SK-N-SH treated with all-trans-retinoic acid at 6 μM for 48 hours (cell line): Measurements from ENCODE around the gene RAB3GAP2.

Source experiments
- ATAC-seq: fragments of 200-7000 bp; cut with Tn5 transposase; 3 replicates; pipeline ENCODE4 v1.9.1; 2020; ENCODE audit warnings: mild to moderate bottlenecking, moderate library complexity
- ARNTL ChIP-seq: fragments of 450-650 bp; formaldehyde crosslinking; IDR thresholded peaks from 2 replicates; pipeline ENCODE4 v1.5.0; 2020; ENCODE audit warnings: low read depth, mild to moderate bottlenecking, moderate library complexity, borderline replicate concordance
- CREB5 ChIP-seq: fragments of 250-450 bp; sonication (Bioruptor Pico); IDR thresholded peaks from 2 replicates; pipeline ENCODE4 v1.5.1; 2020; ENCODE audit warnings: low read depth, mild to moderate bottlenecking, moderate library complexity
- ESRRG ChIP-seq: fragments of 250-450 bp; sonication (Bioruptor Pico); IDR thresholded peaks from 2 replicates; pipeline ENCODE4 v1.6.1; 2021; ENCODE audit warnings: mild to moderate bottlenecking
- GLIS3 ChIP-seq: fragments of 250-450 bp; sonication (Bioruptor Pico); IDR thresholded peaks from 2 replicates; pipeline ENCODE4 v1.5.0; 2020; ENCODE audit warnings: mild to moderate bottlenecking, moderate library complexity
- ISL1 ChIP-seq: fragments of 250-450 bp; sonication (Bioruptor Pico); IDR thresholded peaks from 2 replicates; pipeline ENCODE4 v2.1.2; 2022; ENCODE audit warnings: mild to moderate bottlenecking, moderate library complexity
- PATZ1 ChIP-seq: fragments of 250-450 bp; sonication (Bioruptor Pico); IDR thresholded peaks from 2 replicates; pipeline ENCODE4 v1.8.0; 2020; ENCODE audit warnings: mild to moderate bottlenecking, moderate library complexity, borderline replicate concordance
- POU6F1 ChIP-seq: fragments of 250-450 bp; sonication (Bioruptor Pico); IDR thresholded peaks from 2 replicates; pipeline ENCODE4 v1.8.0; 2021; ENCODE audit warnings: low read depth, mild to moderate bottlenecking, moderate library complexity, borderline replicate concordance
- PPARA ChIP-seq: fragments of 250-450 bp; sonication (Bioruptor Pico); IDR thresholded peaks from 2 replicates; pipeline ENCODE4 v1.5.0; 2020; ENCODE audit warnings: mild to moderate bottlenecking, borderline replicate concordance
- RARB ChIP-seq: fragments of 250-450 bp; sonication (Bioruptor Pico); IDR thresholded peaks from 2 replicates; pipeline ENCODE4 v1.8.0; 2021; ENCODE audit warnings: mild to moderate bottlenecking, moderate library complexity
- SNAI2 ChIP-seq: fragments of 250-450 bp; sonication (Bioruptor Pico); IDR thresholded peaks from 2 replicates; pipeline ENCODE4 v1.5.0; 2020; ENCODE audit warnings: mild to moderate bottlenecking, moderate library complexity
- TOX ChIP-seq: fragments of 250-450 bp; sonication (Bioruptor Pico); IDR thresholded peaks from 2 replicates; pipeline ENCODE4 v1.8.0; 2021; ENCODE audit warnings: mild to moderate bottlenecking, moderate library complexity, borderline replicate concordance
- TSHZ2 ChIP-seq: fragments of 250-450 bp; sonication (Bioruptor Pico); IDR thresholded peaks from 2 replicates; pipeline ENCODE4 v1.5.0; 2020; ENCODE audit warnings: mild to moderate bottlenecking, moderate library complexity
- ZC3H10 ChIP-seq: fragments of 250-450 bp; sonication (Bioruptor Pico); IDR thresholded peaks from 2 replicates; pipeline ENCODE4 v1.5.1; 2021; ENCODE audit warnings: mild to moderate bottlenecking, moderate library complexity
- ZNF70 ChIP-seq: fragments of 450-650 bp; formaldehyde crosslinking; IDR thresholded peaks from 2 replicates; pipeline ENCODE4 v1.5.0; 2020; ENCODE audit warnings: mild to moderate bottlenecking, moderate library complexity
- ZNF8 ChIP-seq: fragments of 450-650 bp; formaldehyde crosslinking; IDR thresholded peaks from 2 replicates; pipeline ENCODE4 v1.5.0; 2020; ENCODE audit warnings: mild to moderate bottlenecking, moderate library complexity

Gene RAB3GAP2

GRCh38 chr1:220157738-220158137 is 114.5 kb downstream of the RAB3GAP2 start:
- ATAC-seq = no peak

GRCh38 chr1:220156620-220157146 is 115.6 kb downstream of the RAB3GAP2 start:
- TF ChIP-seq GLIS3 (CRISPR knock-in tag) (no peak), PPARA (CRISPR knock-in tag) (no peak), ISL1 (CRISPR knock-in tag) (no peak), TSHZ2 (CRISPR knock-in tag) (no peak), POU6F1 (no peak), CREB5 (CRISPR knock-in tag) (no peak), ZNF70 (CRISPR knock-in tag) (no peak), ZC3H10 (CRISPR knock-in tag) (no peak)
- ATAC-seq = no peak

More at GRCh38 chr1:220157738-220158137, 114.5 kb downstream of the RAB3GAP2 start:
- TF ChIP-seq ZNF70 (CRISPR knock-in tag) = no peak
- no peak for TF ChIP-seq ZC3H10 (CRISPR knock-in tag)
- TF ChIP-seq SNAI2 = no peak
- TF ChIP-seq ESRRG (CRISPR knock-in tag) = no peak
- TF ChIP-seq ARNTL (CRISPR knock-in tag) = no peak
- no peak for TF ChIP-seq PPARA (CRISPR knock-in tag)
- TF ChIP-seq TSHZ2 (CRISPR knock-in tag) = no peak

- TF ChIP-seq ZC3H10 (CRISPR knock-in tag) (no peak), RARB (CRISPR knock-in tag) (no peak), TSHZ2 (CRISPR knock-in tag) (no peak), ZNF8 (no peak), PATZ1 (CRISPR knock-in tag) (no peak), TOX (CRISPR knock-in tag) (no peak), GLIS3 (CRISPR knock-in tag) (no peak), PPARA (CRISPR knock-in tag) (no peak)
Observed at GRCh38 chr1:220153147-220153546, 119.1 kb downstream of the RAB3GAP2 start.

More at GRCh38 chr1:220153147-220153546, 119.1 kb downstream of the RAB3GAP2 start:
- ATAC-seq = no peak
